B cell (primary cell): ENCODE measurements around the gene RSPH1.

Experiments
- EZH2 ChIP-seq: IDR thresholded peaks from 2 replicates; pipeline ENCODE4 v1.6.1; 2012; ENCODE audit warnings: borderline replicate concordance, low read depth, mild to moderate bottlenecking, moderate library complexity, low read length; ENCODE audit not compliant: insufficient read depth, poor library complexity, severe bottlenecking
- TF ChIP-seq, protein P1 (sequence below): fragments of 200-600 bp; IDR thresholded peaks from one replicate; pipeline ENCODE4 v1.8.0; 2022; ENCODE audit warnings: antibody characterized with exemption, mild to moderate bottlenecking

- TF ChIP-seq, protein P1, sequence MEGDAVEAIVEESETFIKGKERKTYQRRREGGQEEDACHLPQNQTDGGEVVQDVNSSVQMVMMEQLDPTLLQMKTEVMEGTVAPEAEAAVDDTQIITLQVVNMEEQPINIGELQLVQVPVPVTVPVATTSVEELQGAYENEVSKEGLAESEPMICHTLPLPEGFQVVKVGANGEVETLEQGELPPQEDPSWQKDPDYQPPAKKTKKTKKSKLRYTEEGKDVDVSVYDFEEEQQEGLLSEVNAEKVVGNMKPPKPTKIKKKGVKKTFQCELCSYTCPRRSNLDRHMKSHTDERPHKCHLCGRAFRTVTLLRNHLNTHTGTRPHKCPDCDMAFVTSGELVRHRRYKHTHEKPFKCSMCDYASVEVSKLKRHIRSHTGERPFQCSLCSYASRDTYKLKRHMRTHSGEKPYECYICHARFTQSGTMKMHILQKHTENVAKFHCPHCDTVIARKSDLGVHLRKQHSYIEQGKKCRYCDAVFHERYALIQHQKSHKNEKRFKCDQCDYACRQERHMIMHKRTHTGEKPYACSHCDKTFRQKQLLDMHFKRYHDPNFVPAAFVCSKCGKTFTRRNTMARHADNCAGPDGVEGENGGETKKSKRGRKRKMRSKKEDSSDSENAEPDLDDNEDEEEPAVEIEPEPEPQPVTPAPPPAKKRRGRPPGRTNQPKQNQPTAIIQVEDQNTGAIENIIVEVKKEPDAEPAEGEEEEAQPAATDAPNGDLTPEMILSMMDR: no peak
- TF ChIP-seq EZH2: no peak
Measured at GRCh38 chr21:42530167-42530518, 34.1 kb upstream of the RSPH1 start.
